ENCODE measurements around the gene MCU. TPM values are rescaled to one million over a fixed set of nuclear protein-coding genes. Genes with fewer than 3 reads are reported as not detected.
A peak's percentile ranks its signal among the peaks of the same experiment; 100 is the strongest.

Gene MCU
- total and polyA plus RNA-seq, 2 donors (not counting 1 experiment from before 2014, with no cell fraction given) = 40.5 to 77.1 TPM

DNA sequence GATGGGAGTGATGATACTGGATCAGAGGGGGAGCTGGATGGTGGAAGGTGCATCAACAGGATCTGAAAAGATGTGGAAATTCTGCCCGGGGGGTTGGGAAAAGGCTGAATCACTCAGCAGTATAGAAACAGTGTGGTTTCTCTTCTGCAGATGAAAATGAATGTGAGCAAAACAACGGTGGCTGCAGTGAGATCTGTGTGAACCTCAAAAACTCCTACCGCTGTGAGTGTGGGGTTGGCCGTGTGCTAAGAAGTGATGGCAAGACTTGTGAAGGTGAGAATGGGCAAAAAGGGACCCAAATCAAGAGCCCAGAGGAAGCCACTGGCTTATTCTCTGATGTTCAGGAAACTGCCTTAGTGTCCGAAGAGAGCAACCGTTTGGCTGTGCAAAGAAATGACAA lies 214.5 kb downstream of the MCU start:
- H4K20me1 ChIP-seq (ENCODE audit: control insufficient read depth, extremely low read depth, insufficient read depth, low read length) = no peaks in the 10 kb centered on the region
- TF ChIP-seq, protein P1, sequence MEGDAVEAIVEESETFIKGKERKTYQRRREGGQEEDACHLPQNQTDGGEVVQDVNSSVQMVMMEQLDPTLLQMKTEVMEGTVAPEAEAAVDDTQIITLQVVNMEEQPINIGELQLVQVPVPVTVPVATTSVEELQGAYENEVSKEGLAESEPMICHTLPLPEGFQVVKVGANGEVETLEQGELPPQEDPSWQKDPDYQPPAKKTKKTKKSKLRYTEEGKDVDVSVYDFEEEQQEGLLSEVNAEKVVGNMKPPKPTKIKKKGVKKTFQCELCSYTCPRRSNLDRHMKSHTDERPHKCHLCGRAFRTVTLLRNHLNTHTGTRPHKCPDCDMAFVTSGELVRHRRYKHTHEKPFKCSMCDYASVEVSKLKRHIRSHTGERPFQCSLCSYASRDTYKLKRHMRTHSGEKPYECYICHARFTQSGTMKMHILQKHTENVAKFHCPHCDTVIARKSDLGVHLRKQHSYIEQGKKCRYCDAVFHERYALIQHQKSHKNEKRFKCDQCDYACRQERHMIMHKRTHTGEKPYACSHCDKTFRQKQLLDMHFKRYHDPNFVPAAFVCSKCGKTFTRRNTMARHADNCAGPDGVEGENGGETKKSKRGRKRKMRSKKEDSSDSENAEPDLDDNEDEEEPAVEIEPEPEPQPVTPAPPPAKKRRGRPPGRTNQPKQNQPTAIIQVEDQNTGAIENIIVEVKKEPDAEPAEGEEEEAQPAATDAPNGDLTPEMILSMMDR (conservative IDR thresholded peaks at IDR 0.05 in 1 of 2, IDR thresholded peaks at IDR 0.05 in 1 of 2; ENCODE audit: low read depth in 1 of 2, low read length in 2 of 2) = no peak
- TF ChIP-seq EZH2 (IDR thresholded peaks at IDR 0.05; ENCODE audit: low read length, missing control alignments) = no peak
- no peaks in the 10 kb centered on the region for H3K4me1 ChIP-seq (ENCODE audit: control insufficient read depth, extremely low read depth, insufficient read depth, low read length)
- no peak for DNase-seq (ENCODE audit: low read depth in 2 of 2)
- no peaks in the 10 kb centered on the region for H3K36me3 ChIP-seq (ENCODE audit: control insufficient read depth, insufficient read depth, low read length)
- H3K27ac ChIP-seq (ENCODE audit: insufficient read depth, low read length) = no peak overlapping the region
- no peaks in the 10 kb centered on the region for H3K79me2 ChIP-seq (ENCODE audit: control insufficient read depth, insufficient read depth, low read length)
- H2AFZ ChIP-seq (ENCODE audit: low read length) = no peak overlapping the region
- H3K27me3 ChIP-seq (ENCODE audit: control insufficient read depth, insufficient read depth, low read length) = no peaks in the 10 kb centered on the region
- no peak overlapping the region for H3K9ac ChIP-seq (ENCODE audit: insufficient read depth, low read length)
- H3K4me3 ChIP-seq (replicated peaks in 1 of 4; ENCODE audit: control extremely low read depth in 1 of 4, insufficient read depth in 1 of 4, low read depth in 3 of 4, low read length in 4 of 4) = no peak overlapping the region
- H3K4me2 ChIP-seq (ENCODE audit: extremely low read depth, insufficient read depth, low read length) = no peak overlapping the region
- H3K9me3 ChIP-seq (ENCODE audit: control insufficient read depth, insufficient read depth, low read depth, low read length) = no peaks in the 10 kb centered on the region

GRCh38 chr10:72910705-72911104 lies 218.8 kb downstream of the MCU start:
- Histone ChIP-seq H3K9me3 (ENCODE audit: control insufficient read depth, insufficient read depth, low read depth, low read length) (no peaks in the 10 kb centered on the region), H3K4me1 (ENCODE audit: control insufficient read depth, extremely low read depth, insufficient read depth, low read length) (no peaks in the 10 kb centered on the region), H2AFZ (ENCODE audit: low read length) (no peak overlapping the region), H4K20me1 (ENCODE audit: control insufficient read depth, extremely low read depth, insufficient read depth, low read length) (no peaks in the 10 kb centered on the region), H3K4me2 (ENCODE audit: extremely low read depth, insufficient read depth, low read length) (no peak overlapping the region), H3K27me3 (ENCODE audit: control insufficient read depth, insufficient read depth, low read length) (no peaks in the 10 kb centered on the region), H3K9ac (ENCODE audit: insufficient read depth, low read length) (no peak overlapping the region), H3K36me3 (ENCODE audit: control insufficient read depth, insufficient read depth, low read length) (no peaks in the 10 kb centered on the region), H3K27ac (ENCODE audit: insufficient read depth, low read length) (no peak overlapping the region), H3K79me2 (ENCODE audit: control insufficient read depth, insufficient read depth, low read length) (no peaks in the 10 kb centered on the region), H3K4me3 (replicated peaks in 1 of 4; ENCODE audit: control extremely low read depth in 1 of 4, insufficient read depth in 1 of 4, low read depth in 3 of 4, low read length in 4 of 4) (no peak overlapping the region)
- DNase-seq (ENCODE audit: low read depth in 2 of 2) = no peak
- TF ChIP-seq, protein P1 (conservative IDR thresholded peaks at IDR 0.05 in 1 of 2, IDR thresholded peaks at IDR 0.05 in 1 of 2; ENCODE audit: low read depth in 1 of 2, low read length in 2 of 2) = no peak
- no peak for TF ChIP-seq EZH2 (IDR thresholded peaks at IDR 0.05; ENCODE audit: low read length, missing control alignments)

DNA sequence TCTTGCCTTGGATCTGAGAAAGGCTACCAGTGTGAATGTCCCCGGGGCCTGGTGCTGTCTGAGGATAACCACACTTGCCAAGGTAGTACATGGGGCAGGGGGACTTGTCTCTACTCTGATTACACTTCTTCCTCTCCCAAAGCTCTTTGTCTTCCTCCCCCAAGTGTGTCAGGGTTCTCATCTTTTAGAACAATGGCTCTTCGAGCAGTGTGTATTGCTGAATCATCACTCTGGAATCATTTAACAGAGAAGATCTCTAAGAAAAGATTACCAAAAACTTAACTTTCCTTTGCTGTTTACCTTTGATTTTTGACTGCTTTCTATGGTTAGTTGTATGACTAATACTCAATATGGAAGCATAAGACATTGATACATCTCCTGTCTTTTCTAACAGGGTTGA lies 219.8 kb downstream of the MCU start:
- H3K4me3 ChIP-seq (replicated peaks in 1 of 4; ENCODE audit: control extremely low read depth in 1 of 4, insufficient read depth in 1 of 4, low read depth in 3 of 4, low read length in 4 of 4) = no peak overlapping the region
- no peak overlapping the region for H3K27ac ChIP-seq (ENCODE audit: insufficient read depth, low read length)
- no peak overlapping the region for H2AFZ ChIP-seq (ENCODE audit: low read length)
- H3K9me3 ChIP-seq (ENCODE audit: control insufficient read depth, insufficient read depth, low read depth, low read length) = no peaks in the 10 kb centered on the region
- H3K36me3 ChIP-seq (ENCODE audit: control insufficient read depth, insufficient read depth, low read length) = no peaks in the 10 kb centered on the region
- no peaks in the 10 kb centered on the region for H3K4me1 ChIP-seq (ENCODE audit: control insufficient read depth, extremely low read depth, insufficient read depth, low read length)
- H3K9ac ChIP-seq (ENCODE audit: insufficient read depth, low read length) = no peak overlapping the region
- no peaks in the 10 kb centered on the region for H4K20me1 ChIP-seq (ENCODE audit: control insufficient read depth, extremely low read depth, insufficient read depth, low read length)
- H3K79me2 ChIP-seq (ENCODE audit: control insufficient read depth, insufficient read depth, low read length) = no peaks in the 10 kb centered on the region
- no peak overlapping the region for H3K4me2 ChIP-seq (ENCODE audit: extremely low read depth, insufficient read depth, low read length)
- no peak for TF ChIP-seq EZH2 (IDR thresholded peaks at IDR 0.05; ENCODE audit: low read length, missing control alignments)
- TF ChIP-seq, protein P1 (conservative IDR thresholded peaks at IDR 0.05 in 1 of 2, IDR thresholded peaks at IDR 0.05 in 1 of 2; ENCODE audit: low read depth in 1 of 2, low read length in 2 of 2) = no peak
- DNase-seq (ENCODE audit: low read depth in 2 of 2) = peak in 1 of 2 donors; percentile 9
- no peaks in the 10 kb centered on the region for H3K27me3 ChIP-seq (ENCODE audit: control insufficient read depth, insufficient read depth, low read length)

All from fibroblast of lung (primary cell).